Measurements from ENCODE around the gene CCDC186.

The CCDC186 gene

DNA sequence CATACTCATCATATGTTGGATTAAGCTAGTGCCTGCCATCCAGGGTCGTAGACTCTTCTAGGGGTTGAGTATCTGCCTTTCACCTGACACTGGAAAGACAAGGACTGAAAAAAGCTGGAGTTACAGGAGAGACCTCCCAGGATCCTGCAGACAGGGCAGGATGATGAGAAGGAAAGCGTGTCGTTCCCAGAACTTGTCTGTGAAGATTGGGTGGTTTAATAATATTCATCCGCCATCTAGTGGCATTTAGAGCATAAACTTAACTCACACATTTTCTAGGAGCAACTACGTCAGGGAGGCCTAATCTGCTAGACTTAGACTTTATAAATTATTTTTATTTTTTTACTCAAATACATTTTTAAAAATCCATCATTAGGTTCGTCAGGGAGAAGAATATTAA lies 70.7 kb downstream of the CCDC186 start:
- no peak for DNase-seq

DNA sequence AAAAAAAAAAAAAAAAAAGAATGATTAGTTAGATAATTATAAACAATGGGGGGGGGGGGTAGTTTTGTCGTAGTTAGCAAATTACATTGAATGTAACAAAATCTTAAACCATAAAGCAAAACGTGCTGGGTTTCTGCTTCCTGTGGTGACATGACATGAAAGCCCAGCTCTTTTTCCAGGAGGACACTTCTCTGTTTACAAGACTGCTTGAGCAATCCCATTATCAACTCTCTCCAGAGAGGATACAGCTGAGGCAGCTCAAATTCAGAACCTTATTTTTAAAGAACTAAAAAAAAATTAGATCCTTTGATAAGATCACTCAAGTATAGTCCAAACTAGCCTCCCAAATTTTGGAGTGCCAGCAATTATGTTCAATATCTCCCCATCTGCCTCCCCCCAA lies 71.7 kb downstream of the CCDC186 start:
- no peak for DNase-seq

DNA sequence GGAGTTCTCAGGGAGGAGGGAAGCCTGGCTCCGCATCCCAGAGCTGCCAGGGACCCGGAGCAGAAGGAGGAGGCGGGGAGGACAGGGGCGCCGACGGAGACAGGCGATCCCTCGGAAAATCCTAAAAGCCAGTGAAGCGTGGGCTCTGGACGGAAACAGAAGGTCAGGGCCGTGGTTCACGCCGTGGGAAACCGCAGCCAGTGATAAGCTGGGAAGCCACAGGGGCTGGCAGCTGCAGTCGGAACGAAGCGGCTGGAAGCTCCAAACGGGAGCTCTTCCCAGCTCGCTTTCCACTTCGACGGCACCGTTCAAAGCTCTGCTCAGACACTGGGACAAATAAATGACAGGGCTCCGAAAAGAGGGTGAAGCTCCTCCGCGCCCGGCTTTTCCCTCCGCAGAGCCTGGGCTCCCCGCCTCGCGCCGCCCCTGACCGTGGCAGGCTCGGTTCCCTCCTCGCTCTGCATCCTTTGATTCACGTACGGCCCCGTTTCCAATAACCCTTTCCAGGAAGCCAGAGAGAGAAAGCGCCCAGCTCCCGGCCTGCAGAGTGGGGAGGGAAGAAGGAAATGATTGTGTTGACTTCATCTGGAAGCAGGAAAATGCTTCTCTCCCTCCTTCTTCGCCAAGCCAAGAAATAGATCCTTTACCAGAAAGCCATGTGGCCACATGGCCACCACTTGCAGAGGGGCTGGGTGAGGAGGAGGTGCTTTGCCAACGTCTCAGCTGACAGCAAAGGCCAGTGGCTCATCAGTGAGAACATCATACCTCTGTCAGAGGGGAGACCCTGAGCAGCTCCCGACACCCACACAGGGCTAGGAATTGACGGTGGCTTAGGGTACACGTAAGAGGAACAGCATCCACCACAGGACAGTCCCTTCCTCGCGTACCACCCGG lies 72.9 kb downstream of the CCDC186 start:
- DNase-seq = no peak

DNA sequence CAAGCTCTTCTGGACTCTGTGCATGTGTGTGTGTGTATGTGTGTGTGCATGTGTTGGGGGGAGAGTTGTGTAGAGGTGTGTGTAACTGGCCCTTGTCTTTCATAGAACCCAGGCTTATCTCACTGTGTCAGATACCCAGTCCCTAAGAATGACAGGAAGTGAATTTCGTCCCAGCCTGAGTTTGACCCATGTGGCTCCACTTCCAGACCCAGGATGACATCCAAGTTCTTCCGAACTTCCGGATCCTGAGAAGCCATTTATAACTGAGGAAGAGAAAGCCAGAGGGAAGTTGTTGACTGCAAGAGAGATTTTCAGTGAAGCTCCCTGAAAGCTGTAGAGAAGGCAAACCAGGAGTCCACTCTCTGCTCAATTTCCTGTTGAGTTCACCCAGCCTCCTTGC lies 77.1 kb downstream of the CCDC186 start:
- DNase-seq = no peak

DNA sequence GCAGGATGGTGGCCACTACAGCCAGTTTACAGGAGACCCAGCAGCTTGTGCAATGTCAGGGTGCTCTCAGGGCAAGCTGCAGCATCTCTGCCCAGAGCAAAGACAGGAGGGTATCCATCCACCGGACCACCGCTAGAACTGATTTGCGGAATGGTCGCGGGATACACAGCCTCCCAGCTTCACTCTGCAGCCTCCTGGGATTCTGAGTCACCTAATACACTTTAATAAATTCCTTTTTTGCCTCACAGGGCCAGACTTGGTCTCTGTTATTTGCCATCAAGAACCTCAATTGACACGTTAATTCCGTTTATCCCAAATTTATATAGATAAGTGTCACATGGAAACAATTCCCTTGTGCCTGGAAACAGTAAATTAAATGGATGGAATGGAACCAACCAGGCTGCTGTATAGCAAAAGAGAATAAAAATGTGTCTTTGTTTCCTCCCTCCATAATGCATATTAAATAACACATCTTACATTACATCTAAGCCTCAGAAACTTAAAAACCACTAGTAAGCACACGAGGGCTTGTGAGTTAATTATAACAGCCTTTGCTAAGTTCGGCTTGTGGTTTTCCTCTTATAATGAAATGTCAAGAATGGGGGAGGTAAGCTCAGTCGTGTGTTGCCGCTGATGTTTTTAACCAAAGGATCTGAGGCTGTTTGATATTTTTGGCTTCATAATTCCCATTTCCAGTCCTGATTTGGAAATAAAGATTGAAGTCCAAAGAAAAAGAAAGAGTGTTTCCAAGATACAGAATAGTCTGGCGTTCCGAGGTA lies 78.3 kb downstream of the CCDC186 start:
- DNase-seq = no peak

DNA sequence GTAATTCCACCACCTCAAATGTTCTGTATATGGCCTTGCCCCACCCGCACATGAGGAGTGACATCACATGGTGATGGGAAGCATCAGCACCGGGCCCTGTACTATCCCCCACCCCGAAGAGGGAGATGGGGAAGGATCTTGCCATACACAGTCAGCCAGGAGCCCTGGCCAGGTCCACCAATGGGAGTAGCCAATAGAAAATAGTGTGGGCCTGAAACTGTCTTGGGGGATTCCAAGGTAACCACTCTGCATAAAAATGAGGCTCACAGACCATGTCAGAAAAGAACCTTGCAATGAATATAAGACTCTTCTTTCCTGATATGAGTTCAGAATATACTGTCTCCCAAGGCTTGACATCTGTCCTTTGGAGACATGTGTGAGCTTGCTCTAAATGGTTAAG lies 79.2 kb downstream of the CCDC186 start:
- no peak for DNase-seq

DNA sequence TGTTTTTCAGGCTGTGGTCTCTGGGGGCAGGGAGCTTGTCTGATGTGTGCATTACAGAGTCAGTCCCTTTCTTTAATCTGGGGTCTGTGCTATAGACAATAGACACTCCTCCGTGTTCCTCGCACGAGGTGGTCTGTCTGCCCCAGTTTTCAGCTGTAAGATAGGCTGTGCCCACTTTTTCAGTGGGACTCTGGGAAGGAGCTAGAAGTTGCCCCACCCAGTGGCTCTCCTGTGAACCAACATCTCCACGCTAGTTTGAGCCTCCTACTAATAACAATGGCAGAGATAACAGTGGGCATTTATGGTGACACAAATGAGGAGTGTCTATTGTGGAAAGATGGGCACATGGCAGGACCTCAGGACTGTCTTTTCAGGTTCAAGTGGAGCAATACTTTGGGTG lies 86.3 kb downstream of the CCDC186 start:
- DNase-seq = no peak

DNA sequence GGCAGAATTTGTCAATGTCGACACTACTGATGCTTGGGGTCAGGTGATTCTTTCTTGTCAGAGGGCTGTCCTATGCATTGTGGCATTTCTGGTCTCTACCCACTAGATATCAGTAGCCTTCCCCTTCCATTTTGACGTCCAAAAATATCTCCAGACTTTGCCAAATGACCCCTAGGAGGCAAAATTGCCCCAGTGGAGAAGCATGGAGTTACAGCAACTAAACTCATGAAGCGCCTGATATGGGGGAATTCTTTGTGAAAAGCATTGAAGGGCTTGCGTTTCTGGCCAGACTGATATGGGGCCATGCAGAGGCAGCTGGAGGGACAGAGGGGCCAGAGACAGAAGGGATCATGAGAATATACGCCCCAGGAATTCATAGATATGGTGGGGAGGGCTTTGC lies 86.7 kb downstream of the CCDC186 start:
- DNase-seq = no peak

DNA sequence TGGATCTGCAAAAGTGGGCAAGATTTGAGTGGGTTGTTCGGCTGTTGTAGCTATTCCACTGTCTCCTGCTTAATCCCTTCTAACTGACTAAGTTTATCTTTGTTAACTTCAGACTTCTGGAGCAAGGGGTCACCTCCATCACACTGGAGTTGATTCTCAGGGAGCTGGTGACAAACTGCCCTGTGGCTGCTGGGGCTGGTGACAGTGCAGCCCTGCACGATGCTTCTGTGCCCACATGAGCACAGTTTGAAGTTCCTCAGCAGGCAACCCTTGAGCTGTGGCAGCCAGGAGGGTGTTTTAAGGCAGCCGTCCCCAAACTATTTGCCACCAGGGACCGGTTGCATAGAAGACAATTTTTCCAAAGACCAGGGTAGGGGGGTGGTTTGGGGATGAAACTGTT lies 89.8 kb downstream of the CCDC186 start:
- no peak for DNase-seq

DNA sequence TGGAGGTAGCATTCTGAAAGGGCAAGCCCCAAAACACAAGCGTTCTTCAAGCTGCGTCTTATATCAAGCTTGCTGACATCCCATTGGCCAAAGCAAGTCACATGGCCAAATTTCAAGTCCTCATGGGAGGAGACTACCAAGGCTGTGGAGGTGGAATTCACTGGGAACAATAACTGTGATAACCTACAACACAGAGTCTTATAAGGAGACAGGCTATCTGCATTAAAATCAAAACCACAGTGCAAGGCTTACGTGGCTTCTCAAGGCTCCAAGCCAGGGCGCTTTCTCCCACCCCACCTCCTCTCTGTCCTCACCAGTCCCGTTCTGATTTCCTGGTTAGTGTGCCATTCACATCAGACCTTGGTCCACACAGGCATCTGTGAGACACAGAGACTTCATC lies 91.0 kb downstream of the CCDC186 start:
- DNase-seq = no peak

DNA sequence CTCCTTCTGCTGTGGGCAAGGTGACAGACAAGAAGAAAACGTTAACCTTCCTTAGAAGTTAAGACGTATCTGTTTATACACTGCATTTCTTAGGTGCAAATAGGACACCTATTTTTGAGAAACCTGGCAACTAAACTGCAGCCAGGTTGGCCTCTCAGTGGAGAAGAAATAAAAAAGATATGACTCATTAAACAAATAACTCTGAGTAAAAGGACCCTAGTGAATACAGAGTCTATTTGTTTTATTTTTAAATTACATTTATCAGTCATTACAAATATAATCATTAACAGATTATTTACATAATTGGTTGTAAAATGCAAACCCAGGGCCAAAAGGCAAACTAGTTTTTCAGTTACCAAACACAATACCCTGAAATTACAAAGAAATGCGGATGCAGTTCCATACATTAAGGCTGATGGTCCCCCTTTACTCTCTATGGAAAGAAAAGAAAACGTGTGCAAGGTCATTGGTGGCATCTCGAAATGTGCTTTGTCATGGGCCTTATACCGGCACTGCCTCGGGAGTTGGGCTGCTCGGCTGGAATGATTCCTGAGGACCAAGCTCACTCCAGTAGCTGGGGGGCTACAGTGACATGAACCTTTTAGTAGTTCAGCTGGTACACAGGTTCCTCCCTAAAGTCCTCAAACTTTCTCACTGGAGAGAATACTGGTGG lies 92.0 kb downstream of the CCDC186 start:
- DNase-seq = no peak

DNA sequence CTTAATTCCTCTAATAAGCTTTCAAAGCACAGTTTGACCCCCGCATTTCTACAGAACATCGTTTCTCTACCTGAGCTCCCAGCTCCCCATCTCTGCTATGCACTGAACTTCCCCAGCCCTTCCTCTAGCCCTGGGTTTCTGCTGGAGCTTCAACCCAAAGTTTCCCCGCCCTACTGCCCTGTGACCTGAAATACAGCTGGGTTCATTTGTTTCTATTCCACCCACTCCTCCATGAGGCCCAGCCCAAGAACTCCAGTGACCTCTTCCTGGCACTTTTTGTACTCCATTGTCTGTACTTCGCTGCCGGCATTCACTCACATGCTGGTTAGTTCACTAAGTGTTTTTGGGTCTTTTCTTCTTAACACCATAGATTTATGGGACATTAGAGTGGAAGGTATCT lies 94.6 kb downstream of the CCDC186 start:
- no peak for DNase-seq

DNA sequence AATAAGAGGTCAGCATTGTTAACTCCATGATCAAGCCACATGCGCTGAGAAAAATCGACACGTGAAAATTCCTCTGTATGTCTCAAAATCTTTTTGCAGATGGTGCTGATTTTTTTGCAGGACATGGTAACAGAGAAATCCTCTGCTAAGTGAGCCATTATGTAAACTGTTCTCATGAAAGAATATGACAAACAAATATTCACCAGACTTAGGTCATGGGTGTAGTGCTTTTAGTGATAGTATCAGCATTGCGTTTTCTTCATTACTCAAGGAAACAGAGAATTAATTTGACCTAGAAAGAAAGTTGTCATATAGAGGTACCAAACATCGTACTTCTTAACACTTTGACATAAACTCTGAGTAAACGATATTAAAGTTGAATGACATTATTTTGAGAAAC lies 95.7 kb downstream of the CCDC186 start:
- DNase-seq = no peak

DNA sequence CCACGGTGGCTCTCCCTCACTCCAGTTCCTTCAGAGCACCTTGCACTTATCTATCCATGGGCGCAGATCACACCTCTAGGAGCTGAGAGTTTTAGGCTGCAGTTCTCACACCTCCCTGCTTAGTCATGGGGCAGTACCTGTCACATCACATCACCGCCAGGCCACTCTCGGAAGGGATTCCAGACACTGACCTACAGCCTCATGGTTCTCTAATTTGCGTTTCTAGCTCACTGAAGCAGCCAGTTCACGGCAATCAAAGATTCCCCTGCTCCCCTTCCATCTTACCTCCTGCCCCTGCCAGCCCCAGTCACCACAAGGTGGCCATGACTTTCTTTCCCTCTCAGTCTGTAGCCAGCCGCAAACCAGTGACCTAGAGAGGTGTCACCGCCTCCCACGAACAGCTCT lies 96.2 kb downstream of the CCDC186 start:
- DNase-seq = no peak

DNA sequence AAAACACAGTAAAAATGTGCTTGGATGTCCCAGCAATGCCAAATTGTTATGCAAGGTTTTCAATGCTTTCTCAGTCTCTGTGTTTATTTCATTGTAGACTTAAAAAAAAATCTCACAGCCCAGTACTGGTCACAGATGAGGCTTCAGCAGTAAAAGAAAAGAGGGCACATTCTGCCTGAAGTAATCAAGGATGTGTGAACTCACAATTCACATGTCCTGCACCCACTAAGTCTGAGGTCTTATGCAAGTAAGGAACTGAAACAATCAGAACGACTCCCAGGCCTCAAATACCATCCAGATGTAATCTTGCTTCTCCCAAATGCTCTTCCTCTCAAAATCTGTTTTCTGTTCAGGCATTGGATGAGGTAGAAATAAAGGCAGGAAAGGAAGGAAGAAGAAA lies 96.7 kb downstream of the CCDC186 start:
- no peak for DNase-seq

DNA sequence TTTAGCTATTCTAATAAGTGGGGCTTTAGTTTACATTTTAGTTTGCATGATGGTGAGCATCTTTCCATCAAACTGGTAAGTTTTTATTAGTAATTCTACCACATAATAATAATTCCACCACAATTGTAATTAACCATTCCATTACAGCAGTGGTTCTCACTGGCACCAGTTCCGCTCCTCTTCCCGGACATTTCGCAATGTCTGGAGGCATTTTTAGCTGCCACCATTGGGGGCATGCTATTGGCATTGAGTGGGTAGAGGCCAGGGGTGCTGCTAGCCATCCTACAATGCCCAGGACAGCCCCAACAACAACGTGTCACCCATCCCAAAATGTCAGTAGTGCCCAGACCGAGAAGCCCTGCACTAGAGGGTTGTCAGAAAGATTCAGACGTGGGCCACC lies 98.9 kb downstream of the CCDC186 start:
- DNase-seq = no peak

DNA sequence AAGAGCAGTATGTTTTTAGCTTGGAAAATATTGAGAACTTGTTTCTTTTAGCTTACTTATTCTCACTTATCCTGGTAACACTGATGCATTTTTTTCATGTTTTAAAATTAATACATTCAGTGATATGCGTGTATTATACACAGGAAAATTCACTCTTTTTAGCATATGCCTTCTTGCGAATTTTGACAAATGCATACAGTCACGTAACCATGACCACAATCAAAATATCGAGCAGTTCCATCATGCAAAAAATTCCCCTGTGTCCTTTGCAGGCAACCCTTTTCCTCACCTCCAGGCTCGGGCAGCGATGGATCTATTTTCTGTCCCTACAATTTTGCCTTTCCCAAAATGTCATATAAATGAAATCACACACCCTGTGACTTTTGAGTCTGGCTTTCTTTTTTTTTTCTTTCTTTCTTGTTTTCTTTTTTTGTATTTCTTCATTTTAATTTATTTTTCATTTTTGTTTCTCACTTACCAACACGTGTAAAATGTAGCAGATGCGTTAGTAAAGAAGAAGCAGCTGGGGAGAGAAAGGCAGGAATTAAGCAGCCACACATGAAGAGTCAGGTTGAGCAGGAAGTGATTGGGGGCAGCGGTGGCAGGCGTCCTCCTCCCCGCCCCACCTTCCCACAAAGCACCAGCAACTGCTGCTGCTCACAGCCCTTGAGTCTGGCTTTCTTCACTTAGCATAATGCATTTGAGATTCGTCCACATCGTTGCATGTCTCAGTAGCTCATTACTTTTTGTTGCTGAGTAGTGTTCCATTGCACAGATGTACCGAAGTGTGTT lies 100.4 kb downstream of the CCDC186 start:
- DNase-seq = no peak

DNA sequence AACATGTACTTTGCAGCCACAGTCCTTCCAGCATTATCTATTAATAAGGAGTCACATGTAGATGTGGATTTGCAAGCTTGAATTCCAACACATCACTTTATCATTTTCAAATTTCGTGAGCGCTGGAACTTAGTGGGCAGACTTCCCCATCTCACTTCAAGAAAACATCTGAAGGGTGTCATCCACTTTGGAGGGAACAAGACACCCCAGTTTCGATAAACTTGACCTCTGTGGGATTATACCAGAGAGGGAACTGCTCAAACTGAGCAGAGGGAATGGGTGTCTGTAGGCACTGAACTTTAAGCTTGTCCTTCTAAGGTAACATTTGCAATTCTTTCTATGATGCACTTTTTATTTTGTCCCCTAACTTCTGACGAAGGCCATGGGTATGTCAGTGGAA lies 102.8 kb downstream of the CCDC186 start:
- DNase-seq = no peak

All from SHP77 treated with DMSO at 0.1 percent for 48 hours (cell line).